ENCODE measurements around the gene PAX4. TPM values are rescaled to one million over a fixed set of nuclear protein-coding genes. Genes with fewer than 3 reads are reported as not detected.

The PAX4 gene
- total and polyA plus RNA-seq, 2 of the 4 experiments (the other 2 are of a cell fraction) = not detected

DNA sequence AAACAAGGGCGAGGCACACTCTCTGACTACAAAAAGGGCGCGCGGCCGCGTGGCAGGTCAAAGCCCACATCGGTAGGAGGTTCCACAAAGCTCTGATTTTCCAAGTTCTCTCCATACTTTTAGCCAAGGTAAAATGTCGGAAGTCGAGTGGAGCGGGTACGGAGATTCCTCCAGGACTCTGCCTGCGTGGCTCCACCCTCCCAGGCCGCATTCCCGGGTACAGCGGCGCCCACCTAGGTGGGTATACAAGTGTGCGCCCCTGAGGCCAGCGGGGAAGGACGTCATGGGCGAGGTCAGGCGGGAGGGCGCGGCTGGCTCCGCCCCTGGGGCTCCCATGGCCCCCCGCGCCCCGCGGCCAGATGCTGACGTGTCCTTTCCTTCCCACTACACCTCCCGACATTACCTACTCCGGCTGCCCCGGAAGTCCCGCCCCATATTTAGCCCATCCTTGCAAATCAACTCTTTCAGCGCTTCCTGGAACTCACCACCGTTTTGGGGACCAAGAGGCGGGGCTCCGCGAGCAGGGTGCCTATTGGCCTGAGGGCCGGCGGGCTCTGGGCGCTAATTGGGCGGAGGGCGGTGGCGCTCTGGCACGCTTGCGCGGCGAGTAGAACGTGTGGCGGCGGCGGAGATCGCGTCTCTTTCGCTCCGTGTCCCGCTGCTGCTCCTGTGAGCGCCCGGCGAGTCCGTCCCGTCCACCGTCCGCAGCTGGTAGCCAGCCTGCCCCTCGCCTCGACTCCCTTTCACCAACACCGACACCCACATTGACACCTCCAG is 33.8 kb upstream of the PAX4 start, which contains the start of gene SND1:
SND1 (plus strand) TSS at position 639 of the 777 bp plus-strand sequence. CDS start 180 bp downstream, outside the sequence.
- WGBS, 2 experiments (ENCODE audit: extremely low coverage in 2 of 2, insufficient read length in 1 of 2) = 0% methylated on average over 3 of the region's 67 CpGs; no CpG with 5 or more reads in 1 of the 2 experiments
- peak within 1 kb of the TSS; percentile 60 for H2BK120ac ChIP-seq (ENCODE audit: low read depth, low read length)
- H3K9me3 ChIP-seq (ENCODE audit: control insufficient read depth, insufficient read depth, low read length) = no peaks in the 10 kb centered on the region
- H4K20me1 ChIP-seq (ENCODE audit: insufficient read depth, low read length) = peaks cover 47% of the 10 kb centered on the region
- ChIA-PET CTCF (no interaction called here), POLR2A (ENCODE audit: unreplicated experiment) (no interaction called here)
- H3K27me3 ChIP-seq (ENCODE audit: control insufficient read depth, insufficient read depth, low read length) = no peaks in the 10 kb centered on the region
- peak within 1 kb of the TSS; percentile 98 for H3K4ac ChIP-seq (ENCODE audit: low read depth, low read length)
- H3K56ac ChIP-seq (ENCODE audit: extremely low read depth, insufficient read depth, low read length) = peak within 1 kb of the TSS; percentile 93
- H3K9ac ChIP-seq (ENCODE audit: low read depth, low read length) = peak within 1 kb of the TSS; percentile 92
- H2BK15ac ChIP-seq (ENCODE audit: low read depth, low read length) = peak within 1 kb of the TSS; percentile 49; the same call in 2 of the 3 replicates
- peak within 1 kb of the TSS; percentile 36; the same call in 1 of the 2 replicates for H2BK20ac ChIP-seq (ENCODE audit: low read depth, low read length)
- peak within 1 kb of the TSS; percentile 91 for H3K4me3 ChIP-seq (ENCODE audit: insufficient read depth, low read depth, low read length)
- H3K36me3 ChIP-seq (ENCODE audit: control insufficient read depth, insufficient read depth, low read length) = peaks cover 2% of the 10 kb centered on the region; the same call in 1 of the 2 replicates
- H3K14ac ChIP-seq (replicated peaks; ENCODE audit: low read depth, low read length) = peak within 1 kb of the TSS; percentile 97
- H3K4me1 ChIP-seq (ENCODE audit: control insufficient read depth, insufficient read depth, low read length) = peaks cover 8% of the 10 kb centered on the region
- DNase-seq (peak; percentile 99), ATAC-seq (ENCODE audit: low read depth) (peak; percentile 96)
- in situ Hi-C loops (cut with MboI; ENCODE audit: low sequenced_read_pairs) = no loop called here
- H3K23ac ChIP-seq (ENCODE audit: low read depth, low read length) = peak within 1 kb of the TSS; percentile 97
- H3K18ac ChIP-seq (ENCODE audit: low read depth, low read length) = peak within 1 kb of the TSS; percentile 53
- H2BK5ac ChIP-seq (ENCODE audit: low read depth, low read length, poor library complexity, severe bottlenecking) = peak within 1 kb of the TSS; percentile 79
- peak within 1 kb of the TSS; percentile 91 for H4K5ac ChIP-seq (ENCODE audit: low read depth, low read length)
- peak within 1 kb of the TSS; percentile 98 for H2AK9ac ChIP-seq (replicated peaks; ENCODE audit: low read depth, low read length, poor library complexity)
- peak within 1 kb of the TSS; percentile 95 for H3K4me2 ChIP-seq (ENCODE audit: low read depth, low read length)
- H3K9me1 ChIP-seq (ENCODE audit: insufficient read depth, low read length) = peaks cover 21% of the 10 kb centered on the region; the same call in 1 of the 2 replicates
- peak within 1 kb of the TSS; percentile 98 for H2AK5ac ChIP-seq (ENCODE audit: low read depth, low read length)
- peak within 1 kb of the TSS; percentile 91 for H3K27ac ChIP-seq (ENCODE audit: insufficient read depth, low read length)
- peak within 1 kb of the TSS; percentile 97 for H2AFZ ChIP-seq (replicated peaks; ENCODE audit: low read length, poor library complexity)
- intact Hi-C loops (cut with micrococcal nuclease) = loop anchor here (1.0 to 2.0 kb wide), 2 partner anchors 11 to 67 kb away; partner anchors contain the start of gene GCC1
- BruUV-seq (replicated peaks) = no TSS peak
- peaks cover 13 to 52% of the 10 kb centered on the region in 2 experiments; a peak in 3 of 4 replicates for H3K79me1 ChIP-seq (ENCODE audit: low read depth in 1 of 2, low read length in 2 of 2)
- peak within 1 kb of the TSS; percentile 96 for H4K91ac ChIP-seq (ENCODE audit: insufficient read depth, low read depth, low read length)
- peak within 1 kb of the TSS; percentile 99 to 100 for H4K8ac ChIP-seq (ENCODE audit: low read depth in 2 of 2, low read length in 2 of 2)
- dilution Hi-C loops (cut with HindIII; ENCODE audit: low sequenced_read_pairs, unreplicated experiment) = no loop called here
- TF ChIP-seq, protein P1, sequence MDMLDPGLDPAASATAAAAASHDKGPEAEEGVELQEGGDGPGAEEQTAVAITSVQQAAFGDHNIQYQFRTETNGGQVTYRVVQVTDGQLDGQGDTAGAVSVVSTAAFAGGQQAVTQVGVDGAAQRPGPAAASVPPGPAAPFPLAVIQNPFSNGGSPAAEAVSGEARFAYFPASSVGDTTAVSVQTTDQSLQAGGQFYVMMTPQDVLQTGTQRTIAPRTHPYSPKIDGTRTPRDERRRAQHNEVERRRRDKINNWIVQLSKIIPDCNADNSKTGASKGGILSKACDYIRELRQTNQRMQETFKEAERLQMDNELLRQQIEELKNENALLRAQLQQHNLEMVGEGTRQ (IDR thresholded peaks at IDR 0.05; ENCODE audit: low read depth, low read length) = no peak
- no peak for TF ChIP-seq RAD21 (IDR thresholded peaks at IDR 0.05; ENCODE audit: low read length)
- peak; percentile 51; the same call in 1 of the 2 replicates for TF ChIP-seq MAFK (IDR thresholded peaks at IDR 0.05; ENCODE audit: low read depth, low read length)
- no peak for TF ChIP-seq CHD1 (IDR thresholded peaks at IDR 0.05; ENCODE audit: low read depth, low read length)
- no peak for TF ChIP-seq RFX5 (IDR thresholded peaks at IDR 0.05; ENCODE audit: low read depth, low read length)
- TF ChIP-seq, protein P2, sequence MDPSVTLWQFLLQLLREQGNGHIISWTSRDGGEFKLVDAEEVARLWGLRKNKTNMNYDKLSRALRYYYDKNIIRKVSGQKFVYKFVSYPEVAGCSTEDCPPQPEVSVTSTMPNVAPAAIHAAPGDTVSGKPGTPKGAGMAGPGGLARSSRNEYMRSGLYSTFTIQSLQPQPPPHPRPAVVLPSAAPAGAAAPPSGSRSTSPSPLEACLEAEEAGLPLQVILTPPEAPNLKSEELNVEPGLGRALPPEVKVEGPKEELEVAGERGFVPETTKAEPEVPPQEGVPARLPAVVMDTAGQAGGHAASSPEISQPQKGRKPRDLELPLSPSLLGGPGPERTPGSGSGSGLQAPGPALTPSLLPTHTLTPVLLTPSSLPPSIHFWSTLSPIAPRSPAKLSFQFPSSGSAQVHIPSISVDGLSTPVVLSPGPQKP (IDR thresholded peaks at IDR 0.05; ENCODE audit: borderline replicate concordance, low read depth, low read length) = peak; percentile 87
- peak; percentile 90 for TF ChIP-seq POLR2A (IDR thresholded peaks at IDR 0.05; ENCODE audit: low read depth, low read length)
- no peak for TF ChIP-seq NFE2L2 (IDR thresholded peaks at IDR 0.05; ENCODE audit: low read depth, low read length)
- TF ChIP-seq RCOR1 (IDR thresholded peaks at IDR 0.05; ENCODE audit: insufficient replicate concordance, low read length) = no peak
- TF ChIP-seq, protein P3, sequence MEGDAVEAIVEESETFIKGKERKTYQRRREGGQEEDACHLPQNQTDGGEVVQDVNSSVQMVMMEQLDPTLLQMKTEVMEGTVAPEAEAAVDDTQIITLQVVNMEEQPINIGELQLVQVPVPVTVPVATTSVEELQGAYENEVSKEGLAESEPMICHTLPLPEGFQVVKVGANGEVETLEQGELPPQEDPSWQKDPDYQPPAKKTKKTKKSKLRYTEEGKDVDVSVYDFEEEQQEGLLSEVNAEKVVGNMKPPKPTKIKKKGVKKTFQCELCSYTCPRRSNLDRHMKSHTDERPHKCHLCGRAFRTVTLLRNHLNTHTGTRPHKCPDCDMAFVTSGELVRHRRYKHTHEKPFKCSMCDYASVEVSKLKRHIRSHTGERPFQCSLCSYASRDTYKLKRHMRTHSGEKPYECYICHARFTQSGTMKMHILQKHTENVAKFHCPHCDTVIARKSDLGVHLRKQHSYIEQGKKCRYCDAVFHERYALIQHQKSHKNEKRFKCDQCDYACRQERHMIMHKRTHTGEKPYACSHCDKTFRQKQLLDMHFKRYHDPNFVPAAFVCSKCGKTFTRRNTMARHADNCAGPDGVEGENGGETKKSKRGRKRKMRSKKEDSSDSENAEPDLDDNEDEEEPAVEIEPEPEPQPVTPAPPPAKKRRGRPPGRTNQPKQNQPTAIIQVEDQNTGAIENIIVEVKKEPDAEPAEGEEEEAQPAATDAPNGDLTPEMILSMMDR (conservative IDR thresholded peaks at IDR 0.05; ENCODE audit: low read depth, low read length) = no peak
- 0 out of 2 replicates have a peak, but pooled peaks have one; percentile 9 for TF ChIP-seq CEBPB (IDR thresholded peaks at IDR 0.05; ENCODE audit: low read depth, low read length)
- no peak for TF ChIP-seq SMC3 (IDR thresholded peaks at IDR 0.05; ENCODE audit: low read depth, low read length)
- TF ChIP-seq FOS (IDR thresholded peaks at IDR 0.05; ENCODE audit: low read depth, low read length) = no peak
- TF ChIP-seq MXI1 (IDR thresholded peaks at IDR 0.05; ENCODE audit: borderline replicate concordance, low read depth, low read length) = peak; percentile 89; the same call in 1 of the 2 replicates

Measured in IMR-90 (cell line).